Lung (tissue), 12 donors: ENCODE data around the gene TRA2B. TPM values are rescaled to one million over a fixed set of nuclear protein-coding genes. Genes with fewer than 3 reads are reported as not detected.

Experiments
- ATAC-seq: fragments of 200-7000 bp; cut with Tn5 transposase; one replicate; pipeline ENCODE4 v1.9.1; 2020; ENCODE audit warnings: moderate number of reproducible peaks; ENCODE audit not compliant: insufficient read depth, low FRiP score
- DNase-seq, 3 donors: peaks; one replicate each; pipeline ENCODE4 v3.0.0-alpha.2; 2013 to 2017
- H3K27ac ChIP-seq, 2 donors: one replicate each; pipeline ENCODE4 v1.5.1; 2013; ENCODE audit warnings: mild to moderate bottlenecking in 2 of 2, moderate library complexity in 2 of 2, control low read depth in 1 of 2, inconsistent platforms in 1 of 2, low read depth in 1 of 2, low read length in 1 of 2
- H3K27me3 ChIP-seq, 3 donors: one replicate each; pipeline ENCODE4 v1.5.1; 2013; ENCODE audit warnings: low read length in 2 of 3; ENCODE audit not compliant: control insufficient read depth in 3 of 3, insufficient read depth in 3 of 3
- H3K36me3 ChIP-seq, 4 donors: one replicate each; pipeline ENCODE4 v1.5.1; 2013; ENCODE audit warnings: low read length in 4 of 4, mild to moderate bottlenecking in 1 of 4, moderate library complexity in 1 of 4; ENCODE audit not compliant: control insufficient read depth in 4 of 4, insufficient read depth in 4 of 4
- H3K4me1 ChIP-seq, 5 donors: one replicate each; pipeline ENCODE4 v1.5.1; 2013; ENCODE audit warnings: low read length in 5 of 5, mild to moderate bottlenecking in 2 of 5, moderate library complexity in 1 of 5; ENCODE audit not compliant: control insufficient read depth in 5 of 5, insufficient read depth in 5 of 5
- H3K4me3 ChIP-seq: one replicate; pipeline ENCODE4 v1.5.1; 2013; ENCODE audit warnings: mild to moderate bottlenecking, control low read depth, moderate library complexity
- H3K9ac ChIP-seq, 2 donors: one replicate each; pipeline ENCODE4 v1.5.1; 2013; ENCODE audit warnings: low read length in 2 of 2, control low read depth in 1 of 2; ENCODE audit not compliant: insufficient read depth in 1 of 2
- H3K9me3 ChIP-seq, 4 donors: one replicate each; pipeline ENCODE4 v1.5.1; 2013; ENCODE audit warnings: low read length in 3 of 4, mild to moderate bottlenecking in 1 of 4, moderate library complexity in 1 of 4; ENCODE audit not compliant: control insufficient read depth in 4 of 4, insufficient read depth in 3 of 4
- WGBS, 2 donors: extraction: QIAGEN DNeasy Blood & Tissue Kit; methylation state at CpG; one replicate each; pipeline ENCODE4 v1.1.7; 2013; 5-methylcytosine and 5-hydroxymethylcytosine counted together
- polyA plus RNA-seq, 2 donors: library from polyadenylated mRNA; stranded (reverse); fragments of 200-250 nt; gene quantifications; one replicate each; pipeline ENCODE4 v1.2.1, GENCODE V29; 2013
- total RNA-seq, 2 donors: library from RNA; depleted of rRNA in 1 of 2; stranded (reverse); fragments of >200 nt in 1 of 2; gene quantifications; one replicate each; pipeline ENCODE4 v1.2.1, GENCODE V29; 2014 to 2021
- TF ChIP-seq, protein P1 (sequence below): IDR thresholded peaks from 2 replicates; pipeline ENCODE4 v1.5.1; 2012; ENCODE audit warnings: mild to moderate bottlenecking; ENCODE audit errors: control extremely low read depth, extremely low read depth
- donor health status: control.
- donor health status: control.
- donor health status: Bipolar disorder and iron deficiency.
- donor health status: healthy.
- donor health status: DM: yes; HTN: yes; CAD: no.

The TRA2B gene
- total and polyA plus RNA-seq, 4 donors: 61.2 to 263 (median 95.4) TPM

DNA sequence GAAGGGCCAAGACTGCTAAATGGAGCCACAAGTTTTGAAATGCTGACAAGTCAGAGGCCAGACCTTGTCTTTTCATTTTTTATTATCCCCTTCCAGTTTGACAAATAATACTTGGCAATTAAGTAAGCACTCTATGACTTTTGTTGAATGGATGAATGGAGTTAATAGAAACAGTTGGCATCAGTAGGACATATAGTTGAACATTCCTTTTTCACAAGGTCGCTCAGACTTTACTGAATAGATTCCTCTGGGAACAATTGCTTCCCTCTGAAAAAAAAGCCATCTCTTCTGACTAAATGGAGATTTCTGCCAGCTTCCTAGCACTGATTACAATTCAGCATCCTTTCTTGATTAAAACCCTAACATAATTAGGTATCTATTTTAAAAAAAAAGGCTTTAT, 53.2 kb downstream of the TRA2B start:
- 72 to 79% methylated on average over 1 of the region's 1 CpG for WGBS, 2 donors
- H3K27me3 ChIP-seq: no peaks in the 10 kb centered on the region
- H3K36me3 ChIP-seq: no peaks in the 10 kb centered on the region
- no peak overlapping the region for H3K9ac ChIP-seq
- H3K4me1 ChIP-seq: no peaks in the 10 kb centered on the region
- no peak for DNase-seq
- H3K4me3 ChIP-seq: no peak overlapping the region
- TF ChIP-seq, protein P1, sequence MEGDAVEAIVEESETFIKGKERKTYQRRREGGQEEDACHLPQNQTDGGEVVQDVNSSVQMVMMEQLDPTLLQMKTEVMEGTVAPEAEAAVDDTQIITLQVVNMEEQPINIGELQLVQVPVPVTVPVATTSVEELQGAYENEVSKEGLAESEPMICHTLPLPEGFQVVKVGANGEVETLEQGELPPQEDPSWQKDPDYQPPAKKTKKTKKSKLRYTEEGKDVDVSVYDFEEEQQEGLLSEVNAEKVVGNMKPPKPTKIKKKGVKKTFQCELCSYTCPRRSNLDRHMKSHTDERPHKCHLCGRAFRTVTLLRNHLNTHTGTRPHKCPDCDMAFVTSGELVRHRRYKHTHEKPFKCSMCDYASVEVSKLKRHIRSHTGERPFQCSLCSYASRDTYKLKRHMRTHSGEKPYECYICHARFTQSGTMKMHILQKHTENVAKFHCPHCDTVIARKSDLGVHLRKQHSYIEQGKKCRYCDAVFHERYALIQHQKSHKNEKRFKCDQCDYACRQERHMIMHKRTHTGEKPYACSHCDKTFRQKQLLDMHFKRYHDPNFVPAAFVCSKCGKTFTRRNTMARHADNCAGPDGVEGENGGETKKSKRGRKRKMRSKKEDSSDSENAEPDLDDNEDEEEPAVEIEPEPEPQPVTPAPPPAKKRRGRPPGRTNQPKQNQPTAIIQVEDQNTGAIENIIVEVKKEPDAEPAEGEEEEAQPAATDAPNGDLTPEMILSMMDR: no peak
- no peak overlapping the region for H3K27ac ChIP-seq
- H3K9me3 ChIP-seq: no peaks in the 10 kb centered on the region
- ATAC-seq: no peak

DNA sequence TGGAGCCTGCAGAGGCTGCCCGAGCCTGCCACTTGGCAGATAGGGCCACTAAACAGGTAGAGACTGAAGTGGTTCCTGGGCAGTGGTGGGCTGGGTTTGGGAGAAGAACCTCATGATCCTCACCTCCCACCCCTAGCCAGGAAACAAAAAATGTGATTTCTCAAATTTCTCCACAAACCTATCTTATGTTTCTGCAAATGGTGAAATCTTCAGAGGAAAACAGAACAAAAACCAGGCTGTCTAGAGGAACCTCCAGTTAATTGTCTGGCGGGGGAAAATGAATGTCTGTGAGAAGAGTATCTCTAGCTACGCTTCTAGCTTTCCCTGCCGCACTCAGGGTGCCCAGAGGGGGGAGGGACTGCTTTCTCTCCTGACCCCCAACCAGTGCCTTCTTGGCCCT, 55.9 kb downstream of the TRA2B start:
- no peak overlapping the region for H3K27ac ChIP-seq
- H3K4me1 ChIP-seq: no peaks in the 10 kb centered on the region
- no peaks in the 10 kb centered on the region for H3K27me3 ChIP-seq
- no peaks in the 10 kb centered on the region for H3K36me3 ChIP-seq
- H3K9me3 ChIP-seq: no peaks in the 10 kb centered on the region
- 88 to 100% methylated on average over 4 of the region's 4 CpGs for WGBS, 2 donors
- ATAC-seq: no peak
- TF ChIP-seq, protein P1: no peak
- DNase-seq: no peak
- no peak overlapping the region for H3K4me3 ChIP-seq
- no peak overlapping the region for H3K9ac ChIP-seq

DNA sequence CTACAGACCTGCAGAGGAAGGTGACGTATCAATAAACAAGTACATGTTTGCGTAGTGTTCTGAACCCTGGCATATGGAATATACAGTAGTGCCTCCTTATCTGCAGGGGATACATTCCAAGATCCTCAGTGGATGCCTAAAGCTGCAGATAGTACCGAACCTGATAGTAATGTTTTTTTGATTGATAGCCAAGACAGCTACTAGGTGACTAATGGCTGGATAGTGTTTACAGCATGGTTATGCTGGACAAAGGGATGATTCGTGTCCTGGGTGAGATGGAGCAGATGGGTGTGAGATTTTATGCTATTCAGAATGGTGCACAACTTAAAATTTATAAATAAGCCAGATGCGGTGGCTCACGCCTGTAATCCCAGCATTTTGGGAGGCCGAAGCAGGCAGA, 57.2 kb downstream of the TRA2B start:
- no peak overlapping the region for H3K27ac ChIP-seq
- ATAC-seq (no peak), DNase-seq (no peak)
- TF ChIP-seq, protein P1: no peak
- no peak overlapping the region for H3K4me3 ChIP-seq
- H3K4me1 ChIP-seq: no peaks in the 10 kb centered on the region
- no peaks in the 10 kb centered on the region for H3K27me3 ChIP-seq
- 84 to 89% methylated on average over 7 of the region's 7 CpGs for WGBS, 2 donors
- no peak overlapping the region for H3K9ac ChIP-seq
- no peaks in the 10 kb centered on the region for H3K9me3 ChIP-seq
- H3K36me3 ChIP-seq: no peaks in the 10 kb centered on the region

DNA sequence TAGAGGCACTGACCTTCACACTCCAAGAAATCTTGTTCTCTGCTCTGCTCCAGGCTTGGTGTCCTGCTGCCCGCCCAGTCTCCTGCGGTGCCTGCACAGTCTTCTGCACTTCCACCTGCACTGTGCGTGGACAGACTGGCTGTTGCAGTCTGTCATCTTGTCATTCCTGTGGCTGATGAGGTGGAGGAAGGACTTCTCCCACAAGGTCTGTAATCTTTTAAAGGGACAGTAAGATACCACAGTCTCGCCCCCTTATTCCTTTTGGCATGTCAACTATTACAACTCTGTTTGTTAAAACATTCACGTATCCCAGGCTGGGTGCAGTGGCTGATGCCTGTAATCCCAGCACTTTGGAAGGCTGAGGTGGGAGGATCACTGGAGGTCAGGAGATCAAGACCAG, 58.9 kb downstream of the TRA2B start:
- no peak for ATAC-seq
- no peaks in the 10 kb centered on the region for H3K9me3 ChIP-seq
- H3K27me3 ChIP-seq: no peaks in the 10 kb centered on the region
- TF ChIP-seq, protein P1: no peak
- H3K4me3 ChIP-seq: no peak overlapping the region
- WGBS, 2 donors: 73 to 77% methylated on average over 5 of the region's 5 CpGs
- no peak overlapping the region for H3K27ac ChIP-seq
- H3K9ac ChIP-seq: no peak overlapping the region
- DNase-seq: no peak
- no peaks in the 10 kb centered on the region for H3K36me3 ChIP-seq
- H3K4me1 ChIP-seq: no peaks in the 10 kb centered on the region
